OCI-LY1 (cell line): Measurements from ENCODE around the gene E2F3.

Experiments used
- EZH2 ChIP-seq: fragments of 200-600 bp; sonication (generic), shearing (Covaris generic); IDR thresholded peaks from 2 replicates; pipeline ENCODE4 v1.8.0; 2017; ENCODE audit warnings: borderline replicate concordance, mixed run types, mild to moderate bottlenecking, antibody characterized with exemption, low read length, moderate library complexity, mixed read lengths
- TF ChIP-seq, protein P1 (sequence below): fragments of 200-600 bp; sonication (generic), shearing (Covaris generic); IDR thresholded peaks from 2 replicates; pipeline ENCODE4 v1.5.1; 2017; ENCODE audit warnings: mild to moderate bottlenecking, antibody characterized with exemption, low read length, moderate library complexity, mixed read lengths

- TF ChIP-seq, protein P1, sequence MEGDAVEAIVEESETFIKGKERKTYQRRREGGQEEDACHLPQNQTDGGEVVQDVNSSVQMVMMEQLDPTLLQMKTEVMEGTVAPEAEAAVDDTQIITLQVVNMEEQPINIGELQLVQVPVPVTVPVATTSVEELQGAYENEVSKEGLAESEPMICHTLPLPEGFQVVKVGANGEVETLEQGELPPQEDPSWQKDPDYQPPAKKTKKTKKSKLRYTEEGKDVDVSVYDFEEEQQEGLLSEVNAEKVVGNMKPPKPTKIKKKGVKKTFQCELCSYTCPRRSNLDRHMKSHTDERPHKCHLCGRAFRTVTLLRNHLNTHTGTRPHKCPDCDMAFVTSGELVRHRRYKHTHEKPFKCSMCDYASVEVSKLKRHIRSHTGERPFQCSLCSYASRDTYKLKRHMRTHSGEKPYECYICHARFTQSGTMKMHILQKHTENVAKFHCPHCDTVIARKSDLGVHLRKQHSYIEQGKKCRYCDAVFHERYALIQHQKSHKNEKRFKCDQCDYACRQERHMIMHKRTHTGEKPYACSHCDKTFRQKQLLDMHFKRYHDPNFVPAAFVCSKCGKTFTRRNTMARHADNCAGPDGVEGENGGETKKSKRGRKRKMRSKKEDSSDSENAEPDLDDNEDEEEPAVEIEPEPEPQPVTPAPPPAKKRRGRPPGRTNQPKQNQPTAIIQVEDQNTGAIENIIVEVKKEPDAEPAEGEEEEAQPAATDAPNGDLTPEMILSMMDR: no peak
- TF ChIP-seq EZH2: no peak
Measured at GRCh38 chr6:20409427-20409971, 7.8 kb downstream of the E2F3 start.
